Erythroblast (primary cell): ENCODE data around the gene GNG4.

ENCODE experiments used
- DNase-seq, 2 experiments: peaks; one replicate each; lab custom pipeline; 2025; lab: John Stamatoyannopoulos, UW
- GATA1 ChIP-seq: IDR thresholded peaks from 2 replicates; pipeline ENCODE4 v1.6.1; 2011; ENCODE audit warnings: low read depth, mild to moderate bottlenecking, control low read depth, low read length, moderate library complexity
- POLR2A ChIP-seq: IDR thresholded peaks from 2 replicates; pipeline ENCODE4 v1.6.1; 2011; ENCODE audit warnings: mild to moderate bottlenecking, low read length

GNG4 gene

GRCh38 chr1:235649368-235650163, at the start of gene GNG4:
Gene GNG4, minus strand, starts transcription at chr1:235649784. Its CDS starts 65,946 bp downstream, at chr1:235583838.
- DNase-seq: peak in 1 of 2 experiments; percentile 17
- TF ChIP-seq POLR2A (no peak), GATA1 (no peak)

GRCh38 chr1:235697508-235697907, 47.9 kb upstream of the GNG4 start:
- DNase-seq: no peak
- TF ChIP-seq GATA1 (no peak), POLR2A (no peak)

GRCh38 chr1:235689356-235689755, 39.8 kb upstream of the GNG4 start:
- no peak for TF ChIP-seq GATA1
- no peak for TF ChIP-seq POLR2A
- no peak for DNase-seq

- no peak for DNase-seq
- TF ChIP-seq GATA1: no peak
- no peak for TF ChIP-seq POLR2A
Observed at GRCh38 chr1:235688096-235688495, 38.5 kb upstream of the GNG4 start.

- TF ChIP-seq GATA1 (no peak), POLR2A (no peak)
- no peak for DNase-seq
Observed at GRCh38 chr1:235683653-235684052, 34.1 kb upstream of the GNG4 start.

- TF ChIP-seq GATA1 (no peak), POLR2A (no peak)
- DNase-seq: no peak
Observed at GRCh38 chr1:235682216-235682615, 32.6 kb upstream of the GNG4 start.

- no peak for DNase-seq
- TF ChIP-seq GATA1 (no peak), POLR2A (no peak)
Observed at GRCh38 chr1:235679644-235680043, 30.1 kb upstream of the GNG4 start.

GRCh38 chr1:235679005-235679404, 29.4 kb upstream of the GNG4 start:
- TF ChIP-seq POLR2A (no peak), GATA1 (no peak)
- no peak for DNase-seq

GRCh38 chr1:235675152-235675890, 25.7 kb upstream of the GNG4 start:
- DNase-seq: peak in 1 of 2 experiments; percentile 14
- TF ChIP-seq POLR2A: no peak
- no peak for TF ChIP-seq GATA1

GRCh38 chr1:235673981-235674380, 24.4 kb upstream of the GNG4 start:
- no peak for DNase-seq

GRCh38 chr1:235671992-235672391, 22.4 kb upstream of the GNG4 start:
- TF ChIP-seq POLR2A (no peak), GATA1 (no peak)
- DNase-seq: no peak

More at GRCh38 chr1:235673981-235674380, 24.4 kb upstream of the GNG4 start:
- TF ChIP-seq GATA1 (no peak), POLR2A (no peak)

GRCh38 chr1:235670157-235670776, 20.7 kb upstream of the GNG4 start:
- DNase-seq: peak in 1 of 2 experiments; percentile 5

GRCh38 chr1:235669277-235669676, 19.7 kb upstream of the GNG4 start:
- TF ChIP-seq GATA1: no peak
- no peak for TF ChIP-seq POLR2A
- no peak for DNase-seq

More at GRCh38 chr1:235670157-235670776, 20.7 kb upstream of the GNG4 start:
- TF ChIP-seq POLR2A (no peak), GATA1 (no peak)
